ENCODE results near the gene YBEY. TPM values are rescaled to one million over a fixed set of nuclear protein-coding genes. Genes with fewer than 3 reads are reported as not detected.
"Not testable (repeated sequence)": the region's sequence is repeated elsewhere in the genome, so short reads cannot be mapped to it uniquely, and the experiment has no call there.

YBEY gene
- total RNA-seq, 2 donors from 2014 or later: 28.5 to 30.0 TPM

DNA sequence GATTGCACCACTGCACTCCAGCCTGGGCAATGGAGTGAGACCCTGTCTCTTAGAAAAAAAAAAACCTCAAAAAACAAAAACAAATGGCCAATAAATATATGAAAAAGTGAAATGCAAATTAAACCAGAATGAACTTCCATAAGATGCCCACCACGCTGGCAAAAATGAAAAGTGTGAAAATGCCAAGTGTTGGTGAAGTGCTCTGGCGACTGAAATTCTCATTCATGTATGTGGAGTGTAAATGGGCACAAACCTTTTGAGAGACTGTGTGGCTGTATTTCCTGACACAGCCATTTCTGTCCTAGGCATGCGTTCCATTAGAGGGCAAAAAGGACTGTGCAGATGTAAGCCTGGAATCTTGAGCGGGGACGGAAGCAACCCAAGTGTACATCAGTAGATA lies 18.3 kb downstream of the YBEY start:
- WGBS: 97% methylated on average over 5 of the region's 5 CpGs
- H3K27me3 ChIP-seq (replicated peaks; ENCODE audit: insufficient read depth): no peaks in the 10 kb centered on the region
- no peak overlapping the region for H3K27ac ChIP-seq
- H3K9me3 ChIP-seq: no peaks in the 10 kb centered on the region
- intact Hi-C loops (cut with DNase I): no loop called here
- no peak for DNase-seq (ENCODE audit: low spot score)
- H3K36me3 ChIP-seq: no peaks in the 10 kb centered on the region
- H3K4me1 ChIP-seq (replicated peaks): no peaks in the 10 kb centered on the region
- TF ChIP-seq, protein P1, sequence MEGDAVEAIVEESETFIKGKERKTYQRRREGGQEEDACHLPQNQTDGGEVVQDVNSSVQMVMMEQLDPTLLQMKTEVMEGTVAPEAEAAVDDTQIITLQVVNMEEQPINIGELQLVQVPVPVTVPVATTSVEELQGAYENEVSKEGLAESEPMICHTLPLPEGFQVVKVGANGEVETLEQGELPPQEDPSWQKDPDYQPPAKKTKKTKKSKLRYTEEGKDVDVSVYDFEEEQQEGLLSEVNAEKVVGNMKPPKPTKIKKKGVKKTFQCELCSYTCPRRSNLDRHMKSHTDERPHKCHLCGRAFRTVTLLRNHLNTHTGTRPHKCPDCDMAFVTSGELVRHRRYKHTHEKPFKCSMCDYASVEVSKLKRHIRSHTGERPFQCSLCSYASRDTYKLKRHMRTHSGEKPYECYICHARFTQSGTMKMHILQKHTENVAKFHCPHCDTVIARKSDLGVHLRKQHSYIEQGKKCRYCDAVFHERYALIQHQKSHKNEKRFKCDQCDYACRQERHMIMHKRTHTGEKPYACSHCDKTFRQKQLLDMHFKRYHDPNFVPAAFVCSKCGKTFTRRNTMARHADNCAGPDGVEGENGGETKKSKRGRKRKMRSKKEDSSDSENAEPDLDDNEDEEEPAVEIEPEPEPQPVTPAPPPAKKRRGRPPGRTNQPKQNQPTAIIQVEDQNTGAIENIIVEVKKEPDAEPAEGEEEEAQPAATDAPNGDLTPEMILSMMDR (IDR thresholded peaks at IDR 0.05): no peak
- TF ChIP-seq POLR2AphosphoS5 (IDR thresholded peaks at IDR 0.05) (no peak), POLR2A (IDR thresholded peaks at IDR 0.05) (no peak)
- H3K4me3 ChIP-seq: no peak overlapping the region

DNA sequence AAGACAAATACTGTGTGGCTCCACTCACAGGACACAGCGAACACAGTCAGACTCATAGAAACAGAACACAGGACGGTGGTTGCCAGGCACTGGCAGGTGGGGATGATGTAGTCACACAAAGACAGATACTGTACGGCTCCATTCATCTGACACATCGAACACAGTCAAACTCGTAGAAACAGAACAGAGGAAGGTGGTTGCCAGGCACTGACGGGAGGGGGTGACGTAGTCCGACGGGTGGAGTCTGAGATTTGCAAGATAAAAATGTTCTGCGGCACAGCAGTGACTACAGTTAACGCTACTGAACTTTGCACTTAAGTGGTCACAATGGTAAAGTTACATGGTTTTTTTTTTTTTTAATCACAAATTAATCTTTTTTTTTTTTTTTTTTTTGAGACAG lies 18.8 kb downstream of the YBEY start:
- intact Hi-C loops (cut with DNase I): no loop called here
- TF ChIP-seq POLR2A (IDR thresholded peaks at IDR 0.05) (no peak), POLR2AphosphoS5 (IDR thresholded peaks at IDR 0.05) (no peak)
- TF ChIP-seq, protein P1 (IDR thresholded peaks at IDR 0.05): no peak

GRCh38 chr21:46307625-46308024 lies 21.5 kb downstream of the YBEY start:
- intact Hi-C loops (cut with DNase I): no loop called here
- H3K9me3 ChIP-seq: no peaks in the 10 kb centered on the region
- H3K27me3 ChIP-seq (replicated peaks; ENCODE audit: insufficient read depth): no peaks in the 10 kb centered on the region
- H3K4me3 ChIP-seq: no peak overlapping the region
- no peak overlapping the region for H3K27ac ChIP-seq
- H3K36me3 ChIP-seq: no peaks in the 10 kb centered on the region
- no peaks in the 10 kb centered on the region for H3K4me1 ChIP-seq (replicated peaks)
- TF ChIP-seq POLR2AphosphoS5 (IDR thresholded peaks at IDR 0.05) (no peak), POLR2A (IDR thresholded peaks at IDR 0.05) (no peak)
- TF ChIP-seq, protein P1 (IDR thresholded peaks at IDR 0.05): no peak
- DNase-seq (ENCODE audit: low spot score): no peak
- WGBS: 83% methylated on average over 2 of the region's 2 CpGs

More for the DNA sequence above, 18.8 kb downstream of the YBEY start:
- Histone ChIP-seq H3K27ac (no peak overlapping the region), H3K9me3 (no peaks in the 10 kb centered on the region), H3K36me3 (no peaks in the 10 kb centered on the region), H3K4me1 (replicated peaks) (no peaks in the 10 kb centered on the region), H3K27me3 (replicated peaks; ENCODE audit: insufficient read depth) (no peaks in the 10 kb centered on the region), H3K4me3 (no peak overlapping the region)
- DNase-seq (ENCODE audit: low spot score): no peak
- 92% methylated on average over 11 of the region's 11 CpGs for WGBS

DNA sequence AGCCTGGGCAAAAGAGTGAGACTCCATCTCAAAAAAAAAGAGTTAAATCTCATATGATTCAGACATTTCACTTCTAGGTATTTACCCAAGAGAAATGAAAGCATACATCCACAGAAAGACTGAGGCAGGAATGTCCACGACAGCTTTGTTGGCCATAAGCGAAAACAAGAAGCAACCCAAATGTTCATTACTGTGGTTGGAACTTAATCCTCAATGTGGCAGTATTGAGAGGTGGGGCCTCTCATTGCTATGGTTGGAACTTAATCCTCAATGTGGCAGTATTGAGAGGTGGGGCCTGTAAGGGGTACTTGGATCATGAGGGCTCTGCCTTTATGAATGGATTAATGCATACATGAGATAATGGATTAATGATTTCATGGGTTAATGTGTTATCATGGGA lies 22.3 kb downstream of the YBEY start:
- WGBS: 100% methylated on average over 2 of the region's 2 CpGs
- Histone ChIP-seq H3K4me1 (replicated peaks) (no peaks in the 10 kb centered on the region), H3K36me3 (no peaks in the 10 kb centered on the region), H3K4me3 (no peak overlapping the region), H3K27me3 (replicated peaks; ENCODE audit: insufficient read depth) (no peaks in the 10 kb centered on the region), H3K27ac (no peak overlapping the region), H3K9me3 (no peaks in the 10 kb centered on the region)
- no peak for DNase-seq (ENCODE audit: low spot score)
- no peak for TF ChIP-seq POLR2AphosphoS5 (IDR thresholded peaks at IDR 0.05)
- no peak for TF ChIP-seq POLR2A (IDR thresholded peaks at IDR 0.05)
- TF ChIP-seq, protein P1 (IDR thresholded peaks at IDR 0.05): no peak
- intact Hi-C loops (cut with DNase I): no loop called here

DNA sequence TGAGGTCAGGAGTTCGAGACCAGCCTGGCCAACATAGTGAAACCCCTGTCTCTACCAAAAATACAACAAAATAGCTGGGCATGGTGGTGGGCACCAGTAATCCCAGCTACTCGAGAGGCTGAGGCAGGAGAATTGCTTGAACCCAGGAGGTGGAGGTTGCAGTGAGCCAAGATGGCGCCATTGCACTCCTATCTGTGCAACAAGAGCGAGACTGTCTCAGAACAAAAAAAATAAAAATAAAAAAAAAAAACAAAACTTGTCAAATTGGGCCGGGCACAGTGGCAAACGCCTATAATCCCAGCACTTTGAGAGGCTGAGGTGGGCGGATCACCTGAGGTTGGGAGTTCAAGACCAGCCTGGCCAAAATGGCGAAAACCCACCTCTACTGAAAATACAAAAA lies 24.1 kb downstream of the YBEY start:
- H3K27ac ChIP-seq; H3K9me3 ChIP-seq; H3K27me3 ChIP-seq (replicated peaks; ENCODE audit: insufficient read depth); H3K4me1 ChIP-seq (replicated peaks); intact Hi-C loops (cut with DNase I); DNase-seq (ENCODE audit: low spot score); H3K36me3 ChIP-seq; H3K4me3 ChIP-seq: not testable (repeated sequence)
- WGBS: 93% methylated on average over 8 of the region's 8 CpGs
